Mononuclear cell (primary cell): ENCODE measurements around the gene TRIM58. TPM values are rescaled to one million over a fixed set of nuclear protein-coding genes. Genes with fewer than 3 reads are reported as not detected.
A peak's percentile ranks its signal among the peaks of the same experiment; 100 is the strongest.

Source experiments
- H3K27me3 ChIP-seq: 2 replicates; pipeline ENCODE4 v1.6.0; 2011; ENCODE audit warnings: low read length, control low read depth; ENCODE audit not compliant: insufficient read depth
- H3K4me1 ChIP-seq: 2 replicates; pipeline ENCODE4 v1.5.1; 2011; ENCODE audit warnings: mild to moderate bottlenecking, low read length, control low read depth; ENCODE audit not compliant: insufficient read depth
- H3K4me3 ChIP-seq: 2 replicates; pipeline ENCODE4 v1.5.1; 2011; ENCODE audit warnings: mild to moderate bottlenecking, low read length, moderate library complexity
- H3K9me3 ChIP-seq: 2 replicates; pipeline ENCODE4 v1.5.1; 2011; ENCODE audit warnings: low read depth, mild to moderate bottlenecking, control low read depth, low read length
- total RNA-seq: library from RNA; depleted of rRNA; stranded (reverse); fragments of >200 nt; gene quantifications from one replicate; pipeline ENCODE4 v1.2.3, GENCODE V29; 2012

TRIM58 gene
- total RNA-seq, 1 donor: 15.2 TPM

DNA sequence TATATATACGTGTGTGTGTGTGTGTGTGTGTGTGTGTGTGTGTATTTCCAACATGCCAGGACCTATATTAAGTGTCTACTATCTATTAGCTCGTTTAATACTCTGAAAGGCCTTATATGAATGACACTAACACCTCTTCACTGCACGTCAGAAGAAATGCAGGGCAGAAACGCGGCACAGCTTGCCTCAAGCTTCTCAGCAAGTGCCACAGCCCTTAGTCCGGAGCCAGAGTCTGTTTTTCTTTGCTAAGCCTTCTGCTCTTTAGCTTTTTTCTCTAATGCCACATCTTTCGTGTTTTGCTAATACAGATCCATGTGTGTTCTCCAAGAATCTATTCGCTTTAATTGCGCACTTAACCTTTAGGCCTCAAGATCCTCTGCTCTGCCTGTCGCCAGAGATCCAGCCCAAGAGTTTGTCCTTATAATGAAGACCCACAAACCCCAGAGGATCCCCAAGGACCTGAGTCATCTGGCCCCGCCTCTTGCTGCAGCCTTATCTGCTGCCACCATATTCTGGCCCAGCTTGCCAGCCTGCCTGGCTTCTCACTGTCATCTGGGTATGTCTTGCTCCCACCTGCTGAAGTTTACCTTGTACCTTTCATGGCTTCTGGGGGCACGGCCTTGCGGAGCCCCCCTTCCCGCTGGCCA lies 2.0 kb upstream of the TRIM58 start:
- Histone ChIP-seq H3K4me1 (peaks cover 32% of the 10 kb centered on the region), H3K27me3 (peaks cover 11% of the 10 kb centered on the region), H3K4me3 (no peak overlapping the region), H3K9me3 (no peaks in the 10 kb centered on the region)

GRCh38 chr1:247855911-247856310 lies 1.1 kb upstream of the TRIM58 start:
- H3K4me3 ChIP-seq: no peak overlapping the region
- peaks cover 32% of the 10 kb centered on the region for H3K4me1 ChIP-seq
- H3K9me3 ChIP-seq: no peaks in the 10 kb centered on the region
- peaks cover 11% of the 10 kb centered on the region for H3K27me3 ChIP-seq

- Histone ChIP-seq H3K9me3 (no peaks in the 10 kb centered on the region), H3K27me3 (peaks cover 11% of the 10 kb centered on the region), H3K4me1 (peaks cover 19% of the 10 kb centered on the region), H3K4me3 (peak overlapping the region; percentile 43)
Measured at GRCh38 chr1:247857985-247858619, 1.1 kb downstream of the TRIM58 start.

DNA sequence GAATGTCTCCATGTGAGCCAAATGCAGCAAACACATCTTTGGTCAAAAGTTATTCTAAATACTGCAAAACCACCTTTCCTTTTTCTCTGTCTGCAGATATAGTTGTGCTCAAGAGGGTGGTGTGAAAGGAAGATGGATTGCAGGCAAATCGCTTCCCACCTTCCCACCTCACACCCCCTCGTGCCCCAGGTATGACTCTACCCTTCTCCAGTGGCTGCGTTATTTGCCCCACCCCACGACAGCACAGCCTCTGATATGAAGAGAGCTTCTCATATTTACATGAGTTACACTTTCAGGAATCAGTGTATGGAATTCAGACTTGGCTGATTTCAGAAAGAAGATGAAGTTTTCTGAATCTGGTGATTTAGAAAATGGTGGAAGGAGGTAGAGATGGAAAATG lies 5.8 kb downstream of the TRIM58 start:
- H3K27me3 ChIP-seq: peaks cover 6% of the 10 kb centered on the region
- H3K9me3 ChIP-seq: no peaks in the 10 kb centered on the region
- H3K4me1 ChIP-seq: peaks cover 6% of the 10 kb centered on the region
- H3K4me3 ChIP-seq: no peak overlapping the region

- no peaks in the 10 kb centered on the region for H3K4me1 ChIP-seq
- no peaks in the 10 kb centered on the region for H3K27me3 ChIP-seq
- H3K9me3 ChIP-seq: no peaks in the 10 kb centered on the region
- H3K4me3 ChIP-seq: no peak overlapping the region
Measured at GRCh38 chr1:247864644-247865043, 7.7 kb downstream of the TRIM58 start.

DNA sequence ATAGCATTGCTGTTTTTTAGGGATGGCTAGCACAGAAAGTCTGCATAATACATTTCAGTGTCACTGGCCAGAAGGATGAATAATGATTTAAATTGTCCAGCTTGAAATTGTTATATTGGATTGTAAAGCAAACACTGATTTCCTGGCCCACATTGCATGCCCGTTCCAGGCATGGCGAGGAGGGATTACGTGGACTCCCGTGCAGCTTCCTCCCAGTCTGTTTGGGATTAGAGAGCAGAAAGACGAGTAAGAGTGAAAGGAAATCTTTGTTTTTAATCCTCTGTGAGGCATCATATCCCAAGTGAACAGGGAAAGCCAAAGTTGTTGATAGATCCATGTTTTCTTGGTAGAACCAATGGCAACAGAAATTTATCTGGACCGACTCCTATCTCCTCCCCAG lies 8.4 kb downstream of the TRIM58 start:
- Histone ChIP-seq H3K4me3 (no peak overlapping the region), H3K27me3 (no peaks in the 10 kb centered on the region), H3K4me1 (no peaks in the 10 kb centered on the region), H3K9me3 (no peaks in the 10 kb centered on the region)

DNA sequence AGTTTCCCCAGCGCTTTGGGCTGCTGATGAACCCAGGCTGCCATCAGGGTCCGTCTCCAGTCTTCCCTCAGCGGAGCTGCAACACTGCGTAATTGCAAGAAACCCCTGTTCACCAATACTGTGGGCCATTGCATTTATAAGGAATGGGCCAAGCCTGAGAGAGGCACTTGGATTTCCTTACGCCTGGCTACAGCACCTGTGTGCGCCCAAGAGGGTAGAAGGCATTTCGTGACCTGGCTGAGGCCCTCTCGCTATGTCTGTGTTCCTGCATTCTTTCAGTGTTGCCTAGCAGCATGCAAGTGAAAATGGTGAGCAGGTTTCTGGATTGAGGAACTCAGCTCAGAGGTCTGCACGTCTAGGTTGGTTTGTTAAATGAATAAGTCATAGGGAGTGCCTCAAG lies 26.4 kb downstream of the TRIM58 start:
- no peaks in the 10 kb centered on the region for H3K9me3 ChIP-seq
- H3K27me3 ChIP-seq: no peaks in the 10 kb centered on the region
- H3K4me1 ChIP-seq: no peaks in the 10 kb centered on the region
- no peak overlapping the region for H3K4me3 ChIP-seq

- Histone ChIP-seq H3K4me3 (no peak overlapping the region), H3K4me1 (no peaks in the 10 kb centered on the region), H3K27me3 (no peaks in the 10 kb centered on the region), H3K9me3 (no peaks in the 10 kb centered on the region)
Measured at GRCh38 chr1:247884797-247885413, 27.9 kb downstream of the TRIM58 start.

DNA sequence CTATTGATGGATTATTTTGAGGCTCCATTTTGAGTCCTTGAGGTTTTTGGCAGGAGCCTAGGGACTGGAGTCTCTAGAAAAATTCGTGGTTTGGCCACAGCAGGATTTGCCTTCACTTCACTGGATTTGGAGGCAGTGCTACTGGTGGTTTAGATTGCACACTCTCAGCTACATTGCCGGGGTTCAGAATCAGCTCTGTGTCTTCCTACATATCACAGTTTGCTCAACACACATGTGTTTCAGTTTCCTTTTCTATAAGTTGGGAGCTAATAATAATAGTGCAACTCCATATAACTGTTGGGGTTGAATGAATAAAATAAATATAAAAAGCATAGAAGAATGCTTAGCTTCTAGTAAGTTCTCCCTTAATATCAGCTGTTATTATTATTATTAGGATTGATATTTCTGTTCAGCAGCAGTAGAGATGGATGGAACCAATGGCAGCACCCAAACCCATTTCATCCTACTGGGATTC lies 38.2 kb downstream of the TRIM58 start, which contains the start of gene OR2W3:
Gene OR2W3, plus strand, starts transcription at position 425 of the 475 bp plus-strand sequence. Its CDS starts 0 bp downstream, at position 425.
- Histone ChIP-seq H3K4me3 (no peak within 1 kb of the TSS), H3K9me3 (no peaks in the 10 kb centered on the region), H3K4me1 (no peaks in the 10 kb centered on the region), H3K27me3 (no peaks in the 10 kb centered on the region)

GRCh38 chr1:247895976-247896375 lies 39.0 kb downstream of the TRIM58 start:
- Histone ChIP-seq H3K4me3 (no peak overlapping the region), H3K9me3 (no peaks in the 10 kb centered on the region), H3K27me3 (no peaks in the 10 kb centered on the region), H3K4me1 (no peaks in the 10 kb centered on the region)

DNA sequence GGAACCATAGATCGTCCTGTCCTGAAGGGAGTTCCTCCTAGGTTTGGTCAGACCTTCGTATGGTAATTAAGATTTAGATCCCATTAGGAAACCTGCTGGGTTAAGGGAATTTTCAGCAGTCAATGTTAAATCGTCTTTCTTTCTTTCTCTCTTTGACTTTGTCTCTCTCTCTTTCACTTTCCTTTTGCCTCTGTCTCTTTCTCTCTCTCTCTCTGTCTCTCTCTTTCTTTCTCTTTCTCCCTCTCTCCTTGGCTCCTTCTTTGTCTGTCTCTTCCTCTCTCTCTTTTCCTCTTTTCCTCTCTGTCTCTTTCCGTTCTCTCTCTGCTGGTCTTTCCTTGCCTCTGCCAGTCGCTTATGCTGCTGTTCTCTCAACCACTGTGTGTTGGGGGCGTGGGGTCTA lies 47.1 kb downstream of the TRIM58 start:
- Histone ChIP-seq H3K4me3 (no peak overlapping the region), H3K27me3 (no peaks in the 10 kb centered on the region), H3K4me1 (peaks cover 6% of the 10 kb centered on the region), H3K9me3 (no peaks in the 10 kb centered on the region)

- Histone ChIP-seq H3K27me3 (no peaks in the 10 kb centered on the region), H3K4me3 (no peak overlapping the region), H3K4me1 (peaks cover 6% of the 10 kb centered on the region), H3K9me3 (no peaks in the 10 kb centered on the region)
Measured at GRCh38 chr1:247905181-247905580, 48.2 kb downstream of the TRIM58 start.

DNA sequence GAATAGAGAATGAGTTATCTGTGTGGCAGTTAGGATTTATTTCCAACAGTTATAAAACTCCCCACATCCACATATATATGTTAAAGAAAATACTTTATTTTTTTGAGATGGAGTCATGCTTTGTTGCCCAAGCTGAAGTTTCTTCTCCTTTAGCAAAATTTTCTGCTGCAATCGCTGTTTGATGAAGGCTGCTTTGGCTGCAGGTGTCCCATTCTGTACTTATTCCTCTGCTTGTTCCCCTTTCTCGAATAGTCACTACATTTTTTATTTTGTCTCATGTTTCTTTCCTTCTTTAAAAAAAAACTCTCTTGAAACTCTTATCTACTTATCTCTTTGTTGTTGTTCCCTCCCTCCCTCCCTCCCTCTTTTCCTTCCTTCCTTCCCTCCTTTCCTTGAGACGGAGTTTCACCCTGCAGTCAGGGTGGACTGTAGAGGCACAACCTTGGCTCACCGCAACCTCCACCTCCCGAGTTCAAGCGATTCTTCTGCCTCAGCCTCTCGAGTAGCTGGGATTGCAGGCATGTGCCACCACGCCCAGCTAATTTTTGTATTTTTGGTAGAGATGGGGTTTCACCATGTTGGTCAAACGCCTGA lies 49.0 kb downstream of the TRIM58 start:
- Histone ChIP-seq H3K4me3 (peak overlapping the region; percentile 42), H3K4me1 (peaks cover 6% of the 10 kb centered on the region), H3K9me3 (no peaks in the 10 kb centered on the region), H3K27me3 (no peaks in the 10 kb centered on the region)

DNA sequence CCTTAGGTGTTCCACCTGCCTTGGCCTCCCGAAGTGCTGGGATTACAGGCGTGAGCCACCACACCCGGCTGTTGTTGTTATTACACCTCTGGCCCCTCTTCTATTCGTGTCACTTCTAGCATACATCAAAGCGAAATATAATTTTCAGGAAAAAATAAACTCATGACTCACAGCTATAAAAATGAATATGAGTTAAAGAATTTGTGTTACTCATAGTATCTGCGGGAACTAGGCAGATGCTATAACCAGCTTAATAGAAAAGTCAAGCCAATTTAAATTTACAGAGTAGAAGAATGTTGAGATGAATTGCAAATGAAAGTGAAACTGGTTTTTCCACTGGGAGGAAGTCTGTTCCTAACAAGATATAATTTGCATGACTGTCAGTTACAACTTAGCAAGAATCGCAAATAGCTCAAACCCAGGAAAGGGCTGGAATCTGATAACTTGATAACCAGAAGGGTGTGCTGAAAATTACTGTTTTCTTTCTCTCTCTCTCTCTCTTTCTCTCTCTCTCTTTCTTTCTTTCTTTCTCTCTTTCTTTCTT lies 49.6 kb downstream of the TRIM58 start:
- Histone ChIP-seq H3K4me3 (peak overlapping the region; percentile 42), H3K9me3 (no peaks in the 10 kb centered on the region), H3K27me3 (no peaks in the 10 kb centered on the region), H3K4me1 (peaks cover 6% of the 10 kb centered on the region)

DNA sequence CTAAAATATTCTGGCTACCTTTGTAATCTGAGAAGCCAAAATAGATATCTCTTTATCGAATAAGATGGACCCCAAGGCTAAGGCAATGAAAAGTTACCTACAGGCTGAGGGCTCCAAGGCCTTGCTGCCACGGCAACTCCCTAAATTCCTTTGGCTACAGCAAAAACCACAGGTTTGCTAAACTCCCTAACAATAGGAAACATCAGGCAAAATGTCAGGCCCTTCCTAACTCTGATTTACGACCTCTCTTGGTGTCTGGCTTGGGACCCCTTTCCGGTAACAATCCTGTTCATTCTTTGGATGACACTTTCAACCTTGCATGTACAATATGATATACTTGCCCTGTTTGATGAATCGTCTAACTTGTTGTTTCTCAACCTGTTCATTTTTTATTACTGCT lies 51.8 kb downstream of the TRIM58 start:
- Histone ChIP-seq H3K9me3 (no peaks in the 10 kb centered on the region), H3K4me3 (no peak overlapping the region)

More for the DNA sequence above, 51.8 kb downstream of the TRIM58 start:
- H3K27me3 ChIP-seq: no peaks in the 10 kb centered on the region
- H3K4me1 ChIP-seq: peaks cover 6% of the 10 kb centered on the region
